Mesendoderm (in vitro differentiated cells): ENCODE results near the gene CSN3.
"Not testable (repeated sequence)": the region's sequence is repeated elsewhere in the genome, so short reads cannot be mapped to it uniquely, and the experiment has no call there.

Experiments
- DNase-seq: peaks from one replicate; pipeline ENCODE4 v3.0.0; 2013
- H2AK5ac ChIP-seq: 2 replicates; pipeline ENCODE4 v1.6.1; 2013; ENCODE audit warnings: low read length, inconsistent platforms
- H2BK120ac ChIP-seq: 2 replicates; pipeline ENCODE4 v1.6.1; 2013; ENCODE audit warnings: low read depth, mild to moderate bottlenecking, low read length, moderate library complexity, mixed read lengths
- H2BK15ac ChIP-seq: replicated peaks from 2 replicates; pipeline ENCODE4 v1.6.1; 2013; ENCODE audit warnings: low read depth, mild to moderate bottlenecking, moderate library complexity
- H2BK5ac ChIP-seq: 2 replicates; pipeline ENCODE4 v1.6.1; 2013; ENCODE audit warnings: low read length, inconsistent platforms
- H3K18ac ChIP-seq: 2 replicates; pipeline ENCODE4 v1.6.1; 2013; ENCODE audit warnings: mild to moderate bottlenecking, low read length, mixed read lengths
- H3K23ac ChIP-seq: one replicate; pipeline ENCODE4 v1.6.1; 2013; ENCODE audit warnings: low read length
- H3K27ac ChIP-seq: 2 replicates; pipeline ENCODE4 v1.5.1; 2013; ENCODE audit warnings: low read depth, mild to moderate bottlenecking, inconsistent platforms, low read length, moderate library complexity
- H3K27me3 ChIP-seq: 2 replicates; pipeline ENCODE4 v1.6.1; 2013; ENCODE audit warnings: low read length, control low read depth, mild to moderate bottlenecking, inconsistent platforms; ENCODE audit not compliant: insufficient read depth, poor library complexity
- H3K36me3 ChIP-seq: 2 replicates; pipeline ENCODE4 v1.6.1; 2013; ENCODE audit warnings: low read length, inconsistent platforms; ENCODE audit not compliant: control insufficient read depth, insufficient read depth
- H3K4ac ChIP-seq: one replicate; pipeline ENCODE4 v1.6.1; 2013; ENCODE audit warnings: low read depth, mild to moderate bottlenecking, low read length, moderate library complexity
- H3K4me1 ChIP-seq: 2 replicates; pipeline ENCODE4 v1.6.1; 2013; ENCODE audit warnings: low read depth, low read length, inconsistent platforms; ENCODE audit not compliant: control insufficient read depth
- H3K4me2 ChIP-seq: 2 replicates; pipeline ENCODE4 v1.6.1; 2013; ENCODE audit warnings: low read length
- H3K4me3 ChIP-seq: 2 replicates; pipeline ENCODE4 v1.5.1; 2013; ENCODE audit warnings: mild to moderate bottlenecking, low read length
- H3K56ac ChIP-seq: one replicate; pipeline ENCODE4 v1.6.1; 2013; ENCODE audit warnings: low read length
- H3K79me1 ChIP-seq: 2 replicates; pipeline ENCODE4 v1.6.1; 2013; ENCODE audit warnings: low read length, inconsistent platforms
- H3K79me2 ChIP-seq: 2 replicates; pipeline ENCODE4 v1.6.1; 2013; ENCODE audit warnings: mild to moderate bottlenecking, low read length; ENCODE audit not compliant: control insufficient read depth, insufficient read depth
- H3K9ac ChIP-seq: 2 replicates; pipeline ENCODE4 v1.6.1; 2013; ENCODE audit warnings: low read length, inconsistent platforms
- H4K5ac ChIP-seq: one replicate; pipeline ENCODE4 v1.6.1; 2013; ENCODE audit warnings: low read length
- H4K8ac ChIP-seq: one replicate; pipeline ENCODE4 v1.6.1; 2013; ENCODE audit warnings: low read depth, mild to moderate bottlenecking, control low read depth, low read length, moderate library complexity
- WGBS: extraction: QIAGEN DNeasy Blood & Tissue Kit; methylation state at CpG from one replicate; pipeline ENCODE4 v1.1.7; 2013; ENCODE audit warnings: low lambda C conversion rate, missing lambda C conversion rate; ENCODE audit not compliant: insufficient coverage; ENCODE audit errors: extremely low coverage; 5-methylcytosine and 5-hydroxymethylcytosine counted together

Gene CSN3

DNA sequence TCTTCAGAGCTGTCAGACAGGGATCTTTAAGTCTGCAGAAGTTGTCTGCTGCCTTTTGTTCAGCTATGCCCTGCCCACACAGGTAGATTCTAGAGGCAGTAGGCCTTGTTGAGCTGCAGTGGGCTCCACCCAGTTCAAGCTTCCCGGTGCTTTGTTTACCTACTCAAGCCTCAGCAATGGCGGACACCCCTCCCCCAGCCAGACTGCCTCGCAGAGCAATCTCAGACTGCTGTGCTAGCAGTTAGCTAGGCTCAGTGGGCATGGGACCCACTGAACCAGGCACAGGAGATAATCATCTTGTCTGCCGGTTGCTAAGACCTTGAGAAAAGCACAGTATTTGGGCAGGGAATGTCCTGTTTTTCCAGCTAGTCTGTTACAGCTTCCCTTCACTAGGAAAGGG is 29.6 kb upstream of the CSN3 start:
- not testable (repeated sequence) for H3K4me2 ChIP-seq, H2BK15ac ChIP-seq, H3K9ac ChIP-seq, H3K4ac ChIP-seq, H2BK120ac ChIP-seq, H3K36me3 ChIP-seq, H2BK5ac ChIP-seq, H3K23ac ChIP-seq, H3K4me1 ChIP-seq, H3K56ac ChIP-seq, H2AK5ac ChIP-seq, H3K27me3 ChIP-seq, H3K79me2 ChIP-seq, H3K27ac ChIP-seq, H4K8ac ChIP-seq, H3K79me1 ChIP-seq, H3K18ac ChIP-seq, H3K4me3 ChIP-seq, H4K5ac ChIP-seq, DNase-seq
- WGBS, result no CpG with 5 or more reads among the region's 4 CpGs

DNA sequence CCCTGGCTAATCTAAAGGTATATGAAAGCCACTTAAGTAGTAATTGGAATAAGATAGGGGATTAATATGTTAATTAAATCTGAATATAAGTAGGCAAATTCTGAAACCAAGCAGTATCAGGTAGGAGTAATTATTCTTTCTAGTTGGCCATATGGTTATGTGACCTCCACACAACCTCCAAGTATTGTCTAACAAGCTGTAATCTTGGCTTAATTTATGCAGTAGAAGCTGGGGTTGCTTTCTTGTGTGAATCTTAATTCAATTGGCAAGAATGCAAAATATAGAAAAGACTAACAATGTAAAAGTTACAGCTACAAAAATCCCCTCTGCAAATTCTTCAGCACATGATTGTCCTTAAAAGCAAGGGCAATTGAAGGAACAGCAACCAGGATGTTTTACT is 26.3 kb upstream of the CSN3 start:
- not testable (repeated sequence) for H2BK15ac ChIP-seq, H4K5ac ChIP-seq, H3K4ac ChIP-seq, H3K9ac ChIP-seq, H2AK5ac ChIP-seq, H3K79me2 ChIP-seq, H2BK5ac ChIP-seq, H3K4me2 ChIP-seq, H3K27me3 ChIP-seq, H3K23ac ChIP-seq, H3K56ac ChIP-seq, H3K4me3 ChIP-seq, H3K18ac ChIP-seq, H3K79me1 ChIP-seq, DNase-seq, H2BK120ac ChIP-seq, H3K27ac ChIP-seq, H3K36me3 ChIP-seq, H3K4me1 ChIP-seq, H4K8ac ChIP-seq

DNA sequence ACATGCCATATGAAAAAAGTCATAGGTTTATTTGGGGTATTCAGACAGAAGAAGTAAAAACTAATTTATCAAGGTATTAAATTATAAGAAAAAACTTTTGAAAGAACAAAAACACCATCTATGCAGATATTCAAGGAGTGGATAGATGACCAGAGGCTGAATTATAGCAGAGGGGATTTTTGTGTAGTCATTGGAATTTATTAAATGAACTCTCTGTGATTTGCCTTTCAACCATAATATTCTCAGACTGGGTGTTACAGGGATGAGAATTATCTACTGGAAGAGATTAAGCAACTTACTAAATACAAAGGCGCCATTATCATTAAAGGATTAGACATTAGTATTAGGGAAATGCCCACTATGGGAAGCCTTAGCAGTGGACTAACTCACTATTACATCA is 25.8 kb upstream of the CSN3 start:
- H4K5ac ChIP-seq, H3K4me2 ChIP-seq, H2BK5ac ChIP-seq, DNase-seq, H3K56ac ChIP-seq, H3K18ac ChIP-seq, H3K9ac ChIP-seq, H3K79me1 ChIP-seq, H3K4ac ChIP-seq, H3K36me3 ChIP-seq, H3K27me3 ChIP-seq, H3K4me3 ChIP-seq, H3K27ac ChIP-seq, H2AK5ac ChIP-seq, H3K4me1 ChIP-seq, H4K8ac ChIP-seq, H2BK120ac ChIP-seq, H3K23ac ChIP-seq, H3K79me2 ChIP-seq, H2BK15ac ChIP-seq: not testable (repeated sequence)
- WGBS, result no CpG with 5 or more reads among the region's 1 CpG

DNA sequence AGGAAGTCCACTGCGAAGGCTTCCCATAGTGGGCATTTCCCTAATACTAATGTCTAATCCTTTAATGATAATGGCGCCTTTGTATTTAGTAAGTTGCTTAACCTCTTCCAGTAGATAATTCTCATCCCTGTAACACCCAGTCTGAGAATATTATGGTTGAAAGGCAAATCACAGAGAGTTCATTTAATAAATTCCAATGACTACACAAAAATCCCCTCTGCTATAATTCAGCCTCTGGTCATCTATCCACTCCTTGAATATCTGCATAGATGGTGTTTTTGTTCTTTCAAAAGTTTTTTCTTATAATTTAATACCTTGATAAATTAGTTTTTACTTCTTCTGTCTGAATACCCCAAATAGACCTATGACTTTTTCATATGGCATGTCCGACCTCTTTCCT is 21.0 kb upstream of the CSN3 start:
- H4K5ac ChIP-seq, H3K27me3 ChIP-seq, H3K27ac ChIP-seq, H3K4ac ChIP-seq, H3K4me3 ChIP-seq, H3K79me1 ChIP-seq, H3K79me2 ChIP-seq, H3K56ac ChIP-seq, H3K9ac ChIP-seq, H2BK15ac ChIP-seq, H3K23ac ChIP-seq, H2BK120ac ChIP-seq, H3K4me1 ChIP-seq, H3K36me3 ChIP-seq, H3K18ac ChIP-seq, H2BK5ac ChIP-seq, H4K8ac ChIP-seq, H2AK5ac ChIP-seq, H3K4me2 ChIP-seq, DNase-seq: not testable (repeated sequence)
- WGBS, result no CpG with 5 or more reads among the region's 3 CpGs

GRCh38 chr4:70221818-70222217 is 20.6 kb upstream of the CSN3 start:
- not testable (repeated sequence) for H3K56ac ChIP-seq, H3K18ac ChIP-seq, DNase-seq, H2BK5ac ChIP-seq, H2BK120ac ChIP-seq, H3K79me2 ChIP-seq, H3K4ac ChIP-seq, H3K4me3 ChIP-seq, H3K27me3 ChIP-seq, H4K5ac ChIP-seq, H2BK15ac ChIP-seq, H3K4me1 ChIP-seq, H3K4me2 ChIP-seq, H4K8ac ChIP-seq, H3K79me1 ChIP-seq, H2AK5ac ChIP-seq, H3K23ac ChIP-seq, H3K27ac ChIP-seq, H3K36me3 ChIP-seq, H3K9ac ChIP-seq

GRCh38 chr4:70225824-70226223 is 16.6 kb upstream of the CSN3 start, which contains the start of gene FDCSP:
Gene FDCSP, plus strand, starts transcription at chr4:70226124. Its CDS starts 5,071 bp downstream, at chr4:70231195.
- no peaks in the 10 kb centered on the region for H3K79me2 ChIP-seq
- no peak within 1 kb of the TSS for H2BK15ac ChIP-seq
- H3K4me3 ChIP-seq, result no peak within 1 kb of the TSS
- no peak within 1 kb of the TSS for H2BK5ac ChIP-seq
- no peaks in the 10 kb centered on the region for H3K4me1 ChIP-seq
- H4K8ac ChIP-seq, result no peak within 1 kb of the TSS
- no peak within 1 kb of the TSS for H3K4ac ChIP-seq
- no peak within 1 kb of the TSS for H3K23ac ChIP-seq
- no peak within 1 kb of the TSS for H3K56ac ChIP-seq
- H3K36me3 ChIP-seq, result no peaks in the 10 kb centered on the region
- DNase-seq, result no peak
- H4K5ac ChIP-seq, result no peak within 1 kb of the TSS
- no peaks in the 10 kb centered on the region for H3K27me3 ChIP-seq
- no peak within 1 kb of the TSS for H2BK120ac ChIP-seq
- no peak within 1 kb of the TSS for H3K4me2 ChIP-seq
- H3K9ac ChIP-seq, result no peak within 1 kb of the TSS
- no CpG with 5 or more reads among the region's 2 CpGs for WGBS
- H3K79me1 ChIP-seq, result no peaks in the 10 kb centered on the region
- H2AK5ac ChIP-seq, result no peak within 1 kb of the TSS
- H3K27ac ChIP-seq, result no peak within 1 kb of the TSS
- H3K18ac ChIP-seq, result no peak within 1 kb of the TSS
